A549 treated with Mapracorat at 1 μM for 4 hours (cell line): ENCODE measurements around the gene UGT3A2. TPM values are rescaled to one million over a fixed set of nuclear protein-coding genes. Genes with fewer than 3 reads are reported as not detected.

Experiments used
- total RNA-seq: library from RNA; stranded (reverse); fragments of 200-300 nt; extraction: Qiagen RNA extraction; gene quantifications from 5 replicates; pipeline ENCODE4 v1.2.3, GENCODE V29; 2022

UGT3A2 gene, protein sequence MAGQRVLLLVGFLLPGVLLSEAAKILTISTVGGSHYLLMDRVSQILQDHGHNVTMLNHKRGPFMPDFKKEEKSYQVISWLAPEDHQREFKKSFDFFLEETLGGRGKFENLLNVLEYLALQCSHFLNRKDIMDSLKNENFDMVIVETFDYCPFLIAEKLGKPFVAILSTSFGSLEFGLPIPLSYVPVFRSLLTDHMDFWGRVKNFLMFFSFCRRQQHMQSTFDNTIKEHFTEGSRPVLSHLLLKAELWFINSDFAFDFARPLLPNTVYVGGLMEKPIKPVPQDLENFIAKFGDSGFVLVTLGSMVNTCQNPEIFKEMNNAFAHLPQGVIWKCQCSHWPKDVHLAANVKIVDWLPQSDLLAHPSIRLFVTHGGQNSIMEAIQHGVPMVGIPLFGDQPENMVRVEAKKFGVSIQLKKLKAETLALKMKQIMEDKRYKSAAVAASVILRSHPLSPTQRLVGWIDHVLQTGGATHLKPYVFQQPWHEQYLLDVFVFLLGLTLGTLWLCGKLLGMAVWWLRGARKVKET
- not detected in 5 replicates for total RNA-seq

DNA sequence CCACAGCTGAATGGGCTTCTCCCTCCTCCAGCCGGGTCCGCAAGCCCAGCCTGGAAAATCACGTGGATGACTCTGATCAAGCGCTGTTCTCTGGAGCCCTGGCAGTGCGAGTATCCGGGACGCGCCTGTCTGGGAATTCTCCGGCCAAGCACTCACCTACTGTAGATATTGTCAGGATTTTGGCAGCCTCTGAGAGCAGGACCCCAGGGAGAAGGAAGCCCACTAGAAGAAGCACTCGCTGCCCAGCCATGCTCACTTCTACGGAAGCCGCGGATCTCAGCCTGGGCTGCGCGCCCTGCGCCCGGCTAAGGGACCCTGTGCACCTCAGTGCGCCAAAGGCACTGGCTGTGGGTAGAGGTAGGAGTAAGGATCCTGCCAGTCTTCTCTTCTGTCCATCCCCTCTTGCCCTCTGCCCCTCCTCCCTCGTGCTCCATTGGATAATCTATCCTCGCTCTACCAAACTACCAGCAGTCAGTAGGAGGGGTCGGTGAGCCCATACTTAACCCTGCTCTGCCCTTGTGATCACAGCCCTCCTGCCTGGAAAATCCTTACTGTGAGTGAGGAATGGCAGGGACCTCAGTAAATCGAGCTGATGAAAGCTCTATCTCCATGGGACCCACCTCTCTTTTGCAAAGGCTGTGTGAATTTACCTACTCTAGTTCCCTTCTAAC lies at the start of gene UGT3A2:
Gene UGT3A2, minus strand, starts transcription at position 343 of the 671 bp plus-strand sequence. Its CDS starts 93 bp downstream, at position 250.

DNA sequence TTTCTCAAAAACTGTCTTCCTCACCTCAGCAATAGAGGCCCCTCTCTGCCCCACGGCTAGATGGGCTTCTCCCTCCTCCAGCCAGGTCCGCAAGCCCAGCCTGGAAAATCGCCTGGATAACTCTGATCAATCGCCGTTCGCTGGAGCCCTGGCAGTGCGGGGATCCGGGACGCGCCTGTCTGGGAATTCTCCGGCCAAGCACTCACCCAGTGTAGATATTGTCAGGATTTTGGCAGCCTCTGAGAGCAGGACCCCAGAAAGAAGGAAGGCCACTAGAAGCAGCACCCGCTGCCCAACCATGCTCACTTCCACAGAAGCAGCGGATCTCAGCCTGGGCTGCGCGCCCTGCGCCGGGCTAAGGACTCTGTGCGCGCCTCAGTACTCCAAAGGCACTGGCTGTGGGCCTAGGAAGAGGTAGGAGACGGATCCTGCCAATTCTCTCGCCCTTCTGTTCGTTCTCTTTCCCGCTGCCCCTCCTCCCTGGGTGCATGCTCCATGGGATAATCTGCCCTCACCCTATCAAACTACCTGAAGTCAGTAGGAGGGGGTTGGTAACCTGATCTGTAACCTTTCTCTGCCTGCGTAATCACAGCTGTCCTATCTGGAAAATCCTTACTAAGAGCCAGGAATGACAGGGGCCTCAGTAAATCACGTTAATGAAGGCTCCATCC lies 75.6 kb downstream of the UGT3A2 start, which contains the start of gene UGT3A1:
Gene UGT3A1, minus strand, starts transcription at position 450 of the 671 bp plus-strand sequence. Its CDS starts 150 bp downstream, at position 300.

Other genes starting within 250 kb of the UGT3A2 start
- 0.24 to 0.46 TPM (median 0.36 TPM) in 5 replicates for gene IL7R, start 210.0 kb downstream of the UGT3A2 start, total RNA-seq
- gene CAPSL, start 128.3 kb downstream of the UGT3A2 start, total RNA-seq: not detected in 5 replicates
- gene UGT3A1, start 75.5 kb downstream of the UGT3A2 start, total RNA-seq: not detected in 5 replicates
- 0.90 to 1.6 TPM (median 1.5 TPM) in 5 replicates for gene LMBRD2, start 85.0 kb upstream of the UGT3A2 start, total RNA-seq
- gene SKP2, start 85.2 kb upstream of the UGT3A2 start, total RNA-seq: 15.0 to 21.6 TPM (median 20.2 TPM) in 5 replicates
- gene NADK2, start 175.0 kb upstream of the UGT3A2 start, total RNA-seq: 10.1 to 13.6 TPM (median 11.1 TPM) in 5 replicates
- not detected in 5 replicates for gene RANBP3L, start 235.0 kb upstream of the UGT3A2 start, total RNA-seq